ENCODE results near the gene SFXN5.

Gene SFXN5

GRCh38 chr2:73031725-73032701, 39.5 kb downstream of the SFXN5 start:
- Histone ChIP-seq H3K9me2 (replicated peaks; ENCODE audit: insufficient read depth, low read length) (no peaks in the 10 kb centered on the region), H2AFZ (ENCODE audit: low read depth, low read length, severe bottlenecking) (no peak overlapping the region), H3K4me3 (ENCODE audit: insufficient read depth, low read length, poor library complexity, severe bottlenecking) (no peak overlapping the region), H3K4me2 (ENCODE audit: low read depth, low read length, poor library complexity, severe bottlenecking) (no peak overlapping the region), H3K27ac (ENCODE audit: low read depth, low read length) (no peak overlapping the region), H3K36me3 (ENCODE audit: low read length) (no peaks in the 10 kb centered on the region), H4K20me1 (ENCODE audit: low read depth, low read length) (no peaks in the 10 kb centered on the region), H3F3A (ENCODE audit: insufficient read depth) (no peaks in the 10 kb centered on the region), H3K9ac (ENCODE audit: low read length) (no peak overlapping the region), H3K79me2 (ENCODE audit: insufficient read depth, low read length) (no peaks in the 10 kb centered on the region), H3K27me3 (ENCODE audit: low read length) (no peaks in the 10 kb centered on the region), H3K9me3 (ENCODE audit: insufficient read depth, low read length) (no peaks in the 10 kb centered on the region)
- no peak for TF ChIP-seq CTCF (IDR thresholded peaks at IDR 0.05; ENCODE audit: insufficient read depth, low read length, poor library complexity, severe bottlenecking)
- TF ChIP-seq EZH2phosphoT487 (conservative IDR thresholded peaks at IDR 0.05; ENCODE audit: low read length): no peak

GRCh38 chr2:73031095-73031678, 40.3 kb downstream of the SFXN5 start:
- Histone ChIP-seq H3K27ac (ENCODE audit: low read depth, low read length) (no peak overlapping the region), H3K4me3 (ENCODE audit: insufficient read depth, low read length, poor library complexity, severe bottlenecking) (no peak overlapping the region), H3K4me2 (ENCODE audit: low read depth, low read length, poor library complexity, severe bottlenecking) (no peak overlapping the region), H2AFZ (ENCODE audit: low read depth, low read length, severe bottlenecking) (no peak overlapping the region), H3K9me3 (ENCODE audit: insufficient read depth, low read length) (no peaks in the 10 kb centered on the region), H3K27me3 (ENCODE audit: low read length) (no peaks in the 10 kb centered on the region), H3K36me3 (ENCODE audit: low read length) (no peaks in the 10 kb centered on the region), H3K9me2 (replicated peaks; ENCODE audit: insufficient read depth, low read length) (no peaks in the 10 kb centered on the region), H3F3A (ENCODE audit: insufficient read depth) (no peaks in the 10 kb centered on the region), H4K20me1 (ENCODE audit: low read depth, low read length) (no peaks in the 10 kb centered on the region), H3K79me2 (ENCODE audit: insufficient read depth, low read length) (no peaks in the 10 kb centered on the region), H3K9ac (ENCODE audit: low read length) (no peak overlapping the region)
- TF ChIP-seq EZH2phosphoT487 (conservative IDR thresholded peaks at IDR 0.05; ENCODE audit: low read length) (no peak), CTCF (IDR thresholded peaks at IDR 0.05; ENCODE audit: insufficient read depth, low read length, poor library complexity, severe bottlenecking) (no peak)

GRCh38 chr2:73028841-73029240, 42.7 kb downstream of the SFXN5 start:
- H3K9ac ChIP-seq (ENCODE audit: low read length): no peak overlapping the region
- no peaks in the 10 kb centered on the region for H3F3A ChIP-seq (ENCODE audit: insufficient read depth)
- TF ChIP-seq EZH2phosphoT487 (conservative IDR thresholded peaks at IDR 0.05; ENCODE audit: low read length) (no peak), CTCF (IDR thresholded peaks at IDR 0.05; ENCODE audit: insufficient read depth, low read length, poor library complexity, severe bottlenecking) (no peak)
- H3K9me3 ChIP-seq (ENCODE audit: insufficient read depth, low read length): no peaks in the 10 kb centered on the region
- no peaks in the 10 kb centered on the region for H3K36me3 ChIP-seq (ENCODE audit: low read length)
- H3K9me2 ChIP-seq (replicated peaks; ENCODE audit: insufficient read depth, low read length): no peaks in the 10 kb centered on the region
- no peak overlapping the region for H3K27ac ChIP-seq (ENCODE audit: low read depth, low read length)
- H4K20me1 ChIP-seq (ENCODE audit: low read depth, low read length): no peaks in the 10 kb centered on the region
- no peak overlapping the region for H3K4me2 ChIP-seq (ENCODE audit: low read depth, low read length, poor library complexity, severe bottlenecking)
- no peak overlapping the region for H2AFZ ChIP-seq (ENCODE audit: low read depth, low read length, severe bottlenecking)
- H3K4me3 ChIP-seq (ENCODE audit: insufficient read depth, low read length, poor library complexity, severe bottlenecking): no peak overlapping the region
- no peaks in the 10 kb centered on the region for H3K27me3 ChIP-seq (ENCODE audit: low read length)
- H3K79me2 ChIP-seq (ENCODE audit: insufficient read depth, low read length): no peaks in the 10 kb centered on the region
